OCI-LY3 (cell line): ENCODE data around the gene MINDY3.

Source experiments
- CTCF ChIP-seq: fragments of 200-600, 300-600 bp; sonication (generic); IDR thresholded peaks from 2 replicates; pipeline ENCODE4 v1.5.1; 2014; ENCODE audit warnings: antibody characterized with exemption, low read length, low read depth
- EZH2phosphoT487 ChIP-seq: fragments of 200-600 bp; shearing (Covaris generic); IDR thresholded peaks from 2 replicates; pipeline ENCODE4 v1.6.1; 2018; ENCODE audit warnings: antibody characterized with exemption, mixed run types, low read depth

- TF ChIP-seq CTCF (no peak), EZH2phosphoT487 (no peak)
Measured at GRCh38 chr10:15822131-15822530, 38.2 kb downstream of the MINDY3 start.
